Astrocyte of the cerebellum (primary cell): Measurements from ENCODE around the gene SNX7.

Source experiments
- DNase-seq: peaks from one replicate; pipeline ENCODE4 v3.0.0-alpha.2; 2011; ENCODE audit warnings: low read depth
- H3K4me3 ChIP-seq: 2 replicates; pipeline ENCODE4 v1.5.1; 2011; ENCODE audit warnings: mild to moderate bottlenecking, low read depth, low read length, moderate library complexity
- CTCF ChIP-seq: IDR thresholded peaks from 2 replicates; pipeline ENCODE4 v1.5.1; 2012; ENCODE audit warnings: low read length, low read depth, moderate library complexity, mild to moderate bottlenecking; ENCODE audit errors: missing control alignments
- in situ Hi-C: cut with HindIII; loops from 2 replicates; pipeline ENCODE4 v1.10.0; 2017; ENCODE audit warnings: low sequenced_read_pairs

SNX7 gene

GRCh38 chr1:98704474-98704873 lies 43.0 kb downstream of the SNX7 start:
- no peak for DNase-seq
- H3K4me3 ChIP-seq, result no peak overlapping the region
- in situ Hi-C loops, result no loop called here
- TF ChIP-seq CTCF, result no peak

- TF ChIP-seq CTCF, result no peak
- in situ Hi-C loops, result no loop called here
- no peak for DNase-seq
- no peak overlapping the region for H3K4me3 ChIP-seq
Observed at GRCh38 chr1:98704971-98705370, 43.5 kb downstream of the SNX7 start.

GRCh38 chr1:98705591-98705990 lies 44.1 kb downstream of the SNX7 start:
- H3K4me3 ChIP-seq, result no peak overlapping the region
- in situ Hi-C loops, result no loop called here
- TF ChIP-seq CTCF, result no peak
- no peak for DNase-seq

GRCh38 chr1:98706173-98706843 lies 44.8 kb downstream of the SNX7 start:
- in situ Hi-C loops, result no loop called here
- no peak overlapping the region for H3K4me3 ChIP-seq
- TF ChIP-seq CTCF, result no peak
- no peak for DNase-seq

- in situ Hi-C loops, result no loop called here
- no peak for DNase-seq
- TF ChIP-seq CTCF, result no peak
- no peak overlapping the region for H3K4me3 ChIP-seq
Observed at GRCh38 chr1:98707556-98707955, 46.0 kb downstream of the SNX7 start.

GRCh38 chr1:98709906-98710305 lies 48.4 kb downstream of the SNX7 start:
- DNase-seq, result no peak
- in situ Hi-C loops, result no loop called here
- no peak overlapping the region for H3K4me3 ChIP-seq
- TF ChIP-seq CTCF, result no peak
